HG02678 (cell line): ENCODE measurements around the gene DAPK3.
"Not testable (repeated sequence)": the region's sequence is repeated elsewhere in the genome, so short reads cannot be mapped to it uniquely, and the experiment has no call there.

Source experiments
- ATAC-seq: cut with Tn5 transposase; IDR thresholded peaks from one replicate; pipeline ENCODE4 v1.9.1; 2021; ENCODE audit warnings: mild to moderate bottlenecking, moderate library complexity; ENCODE audit not compliant: unreplicated experiment

DAPK3 gene

DNA sequence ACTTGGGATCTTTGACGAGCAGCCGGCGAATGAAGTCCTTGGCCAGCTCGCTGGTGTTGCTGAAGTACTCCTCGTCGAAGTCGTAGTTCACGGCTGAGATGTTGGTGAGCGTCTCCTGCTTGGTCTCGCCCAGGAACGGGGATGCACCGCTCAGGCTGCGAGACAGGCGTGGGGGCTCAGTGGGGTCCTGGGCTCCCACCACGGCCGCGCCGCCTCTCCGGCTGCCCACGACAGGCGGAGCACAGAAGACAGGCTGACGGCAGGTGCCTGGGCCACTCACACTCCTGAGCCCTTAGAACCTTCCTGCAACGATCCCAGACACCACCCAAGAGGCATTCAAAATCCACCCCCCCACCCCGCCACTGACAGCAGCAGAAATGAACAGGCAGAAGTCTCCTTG is 9.9 kb downstream of the DAPK3 start:
- ATAC-seq = no peak

DNA sequence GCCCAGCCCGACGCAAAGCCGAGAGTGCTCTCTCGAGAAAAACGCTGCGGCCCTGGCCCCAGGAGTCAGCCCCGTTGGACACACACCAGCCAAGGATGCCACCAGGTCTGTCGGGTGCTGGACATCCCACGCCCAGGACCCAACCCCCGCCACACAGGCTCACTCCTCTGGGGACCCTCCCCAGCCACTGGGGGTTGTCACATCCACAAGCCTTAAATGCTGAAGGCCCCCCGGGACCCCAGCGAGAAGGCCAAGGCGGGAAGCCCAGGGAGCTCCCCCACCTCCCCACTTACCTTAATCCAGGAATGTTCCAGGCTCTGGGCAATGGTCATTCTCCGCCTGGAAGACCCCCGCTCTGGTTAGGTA is 11.2 kb downstream of the DAPK3 start:
- ATAC-seq = no peak

DNA sequence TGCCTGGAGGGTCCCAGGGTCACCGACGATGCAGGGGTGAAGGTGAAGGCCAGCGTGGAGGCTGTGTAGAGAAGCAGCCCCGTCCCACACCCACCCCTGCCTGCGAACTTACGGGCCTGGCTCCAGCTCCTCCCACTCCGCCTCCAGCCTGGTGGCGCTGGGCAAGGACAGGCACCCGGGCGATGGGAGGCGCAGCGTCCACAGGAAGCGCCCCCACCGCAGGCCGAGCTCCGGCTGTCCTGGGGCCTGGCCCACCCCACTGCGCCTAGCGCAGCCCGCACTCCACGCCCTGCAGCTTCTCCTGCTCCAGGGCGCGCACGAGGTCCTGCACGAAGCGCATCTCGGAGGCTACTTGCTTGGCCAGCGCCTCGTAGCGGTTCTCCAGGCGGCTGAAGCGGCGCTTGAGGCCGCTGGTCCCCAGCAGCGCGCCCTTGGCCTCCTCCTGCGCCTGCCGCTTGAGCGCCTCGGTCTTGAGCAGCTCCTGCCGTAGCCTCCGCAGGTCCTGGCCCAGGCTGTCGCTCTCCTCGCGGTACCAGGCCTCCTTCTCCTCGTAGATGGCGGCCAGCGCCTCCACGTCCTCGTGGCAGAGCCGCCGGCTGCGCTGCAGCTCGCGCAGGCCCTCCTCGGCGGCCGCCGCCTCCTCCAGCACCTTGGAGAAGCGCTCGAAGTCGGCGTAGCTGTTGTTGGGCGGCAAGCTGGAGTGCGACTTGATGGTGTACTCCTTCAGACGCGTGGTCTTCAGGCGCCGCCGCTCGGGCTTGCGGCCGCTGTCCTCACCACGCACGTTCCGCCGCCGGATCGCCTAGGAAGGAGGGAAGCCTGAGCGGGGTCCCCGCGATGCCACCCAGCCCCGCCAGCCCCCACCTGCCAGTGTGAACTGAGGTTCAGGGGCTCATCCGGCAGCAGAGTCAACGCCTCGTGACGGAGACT is 11.8 kb downstream of the DAPK3 start:
- ATAC-seq = no peak

DNA sequence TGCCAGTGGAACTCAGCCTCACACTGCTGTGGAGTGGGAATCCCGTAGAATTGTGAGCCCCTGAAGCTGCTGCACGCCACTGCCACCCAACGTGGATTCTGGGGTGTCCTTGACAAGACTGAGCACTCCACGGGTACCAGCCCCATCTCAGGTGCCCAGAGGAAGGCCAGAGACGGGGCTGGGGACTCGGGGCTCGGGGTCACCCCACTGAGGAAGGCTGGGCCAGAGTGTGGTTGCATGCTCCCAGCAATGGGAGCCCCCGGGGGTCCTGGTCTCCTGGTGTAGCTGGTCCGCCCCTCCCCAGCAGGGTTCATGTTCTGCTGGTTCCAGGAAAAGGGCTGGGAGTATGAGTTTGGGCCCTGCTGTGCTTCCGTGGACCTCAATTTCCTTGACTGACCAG is 15.2 kb downstream of the DAPK3 start:
- no peak for ATAC-seq

DNA sequence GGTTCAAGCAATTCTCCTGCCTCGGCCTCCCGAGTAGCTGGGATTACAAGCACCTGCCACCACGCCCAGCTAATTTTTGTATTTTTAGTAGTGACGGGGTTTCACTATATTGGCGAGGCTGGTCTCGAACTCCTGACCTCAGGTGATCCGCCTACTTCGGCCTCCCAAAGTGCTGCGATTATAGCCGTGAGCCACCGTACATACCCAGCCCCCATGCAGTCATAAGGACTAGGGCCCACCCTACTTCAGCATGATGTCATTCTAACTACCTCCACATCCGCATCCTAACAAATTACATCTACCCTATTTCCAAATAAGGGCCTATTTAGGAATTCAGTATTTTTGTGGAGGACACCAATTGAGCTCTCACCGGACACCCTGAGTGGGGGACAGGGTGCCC is 15.6 kb downstream of the DAPK3 start:
- ATAC-seq = not testable (repeated sequence)

DNA sequence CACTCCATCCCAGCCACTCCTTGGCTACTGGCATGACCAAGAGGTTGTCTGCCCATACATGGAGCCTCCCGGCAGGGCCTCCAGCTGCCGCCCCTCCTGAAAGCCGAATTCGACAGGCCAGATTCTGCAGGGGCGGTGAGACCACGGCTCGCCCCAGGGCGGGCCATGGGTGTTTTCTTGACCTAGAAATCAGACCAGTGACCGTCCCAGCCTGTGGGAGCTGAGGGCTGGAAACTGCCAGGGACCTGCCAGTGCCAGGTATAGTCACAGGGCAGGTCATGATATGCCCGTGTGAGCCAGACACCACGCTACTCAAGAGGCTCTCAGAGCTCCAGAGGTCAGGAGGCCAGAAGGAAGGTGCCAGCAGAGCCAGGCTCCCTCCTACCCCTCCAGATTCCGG is 16.8 kb downstream of the DAPK3 start:
- ATAC-seq = no peak

DNA sequence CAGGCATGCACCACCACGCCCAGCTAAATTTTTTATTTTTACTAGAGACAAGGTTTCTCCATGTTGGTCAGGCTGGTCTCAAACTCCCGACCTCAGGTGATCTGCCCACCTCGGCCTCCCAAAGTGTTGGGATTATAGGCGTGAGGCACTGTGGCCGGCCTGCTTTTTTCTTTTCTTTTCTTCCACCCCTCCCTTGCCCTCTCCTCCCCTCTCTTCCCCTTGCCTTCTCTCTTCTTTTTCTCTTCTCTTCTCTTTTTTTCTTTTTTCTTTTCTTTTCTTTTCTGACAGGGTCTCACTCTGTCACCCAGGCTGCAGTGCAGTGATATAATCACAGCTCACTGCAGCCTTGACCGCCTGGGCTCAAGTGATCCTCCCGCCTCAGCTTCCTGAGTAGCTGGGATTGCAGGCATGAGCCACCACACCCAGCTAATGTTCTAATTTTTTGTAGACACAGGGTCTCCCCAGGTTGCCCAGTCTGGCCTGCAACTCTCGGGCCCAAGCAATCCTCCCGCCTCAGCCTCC is 18.1 kb downstream of the DAPK3 start:
- not testable (repeated sequence) for ATAC-seq

DNA sequence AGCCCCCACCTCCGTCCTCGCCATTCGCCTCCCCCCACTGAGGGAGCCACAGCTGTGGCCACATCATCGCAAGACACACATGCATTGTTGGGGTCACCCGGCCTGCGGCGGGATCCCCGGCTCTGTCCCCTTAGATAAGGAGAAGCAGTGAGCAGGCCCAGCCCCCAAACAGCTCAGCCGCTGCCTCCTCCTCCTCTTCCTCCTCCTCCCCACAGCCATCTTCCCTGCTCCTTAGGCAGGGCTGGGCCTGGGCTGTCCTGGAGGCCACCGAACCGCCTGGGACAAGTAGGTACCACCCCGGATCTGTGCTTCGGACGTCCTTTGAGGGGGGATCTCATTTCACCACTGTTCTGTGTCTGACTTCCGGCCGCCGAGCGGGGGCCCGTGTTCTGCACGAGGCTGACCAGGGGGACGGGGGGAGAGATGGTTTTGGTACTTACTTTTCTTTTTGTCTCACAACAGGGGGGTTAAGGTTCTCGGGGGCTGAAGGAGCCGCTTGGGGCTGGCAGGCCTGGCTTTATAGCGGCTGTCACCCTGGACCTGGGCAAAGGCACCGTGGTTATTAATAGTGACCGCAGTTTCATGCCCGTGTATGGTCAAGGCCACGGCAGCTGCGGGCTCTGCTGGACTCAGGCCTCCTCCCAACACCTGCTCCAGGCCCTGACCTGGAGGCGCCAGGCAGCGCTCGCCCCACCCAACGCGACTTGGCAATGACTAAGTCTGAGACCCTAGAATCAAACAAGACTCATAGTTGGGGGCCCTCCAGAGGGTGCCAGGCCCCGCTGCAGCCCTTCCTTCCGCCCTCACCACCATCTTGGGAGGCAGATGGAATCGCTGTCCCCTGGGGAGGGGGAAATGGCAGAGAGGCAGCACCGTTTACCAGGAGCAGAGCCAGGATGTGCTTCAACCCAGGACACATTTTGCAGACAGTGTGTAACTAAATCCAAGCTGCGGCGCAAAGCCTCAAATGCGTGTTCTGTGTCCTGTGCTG is 19.7 kb downstream of the DAPK3 start:
- no peak for ATAC-seq

DNA sequence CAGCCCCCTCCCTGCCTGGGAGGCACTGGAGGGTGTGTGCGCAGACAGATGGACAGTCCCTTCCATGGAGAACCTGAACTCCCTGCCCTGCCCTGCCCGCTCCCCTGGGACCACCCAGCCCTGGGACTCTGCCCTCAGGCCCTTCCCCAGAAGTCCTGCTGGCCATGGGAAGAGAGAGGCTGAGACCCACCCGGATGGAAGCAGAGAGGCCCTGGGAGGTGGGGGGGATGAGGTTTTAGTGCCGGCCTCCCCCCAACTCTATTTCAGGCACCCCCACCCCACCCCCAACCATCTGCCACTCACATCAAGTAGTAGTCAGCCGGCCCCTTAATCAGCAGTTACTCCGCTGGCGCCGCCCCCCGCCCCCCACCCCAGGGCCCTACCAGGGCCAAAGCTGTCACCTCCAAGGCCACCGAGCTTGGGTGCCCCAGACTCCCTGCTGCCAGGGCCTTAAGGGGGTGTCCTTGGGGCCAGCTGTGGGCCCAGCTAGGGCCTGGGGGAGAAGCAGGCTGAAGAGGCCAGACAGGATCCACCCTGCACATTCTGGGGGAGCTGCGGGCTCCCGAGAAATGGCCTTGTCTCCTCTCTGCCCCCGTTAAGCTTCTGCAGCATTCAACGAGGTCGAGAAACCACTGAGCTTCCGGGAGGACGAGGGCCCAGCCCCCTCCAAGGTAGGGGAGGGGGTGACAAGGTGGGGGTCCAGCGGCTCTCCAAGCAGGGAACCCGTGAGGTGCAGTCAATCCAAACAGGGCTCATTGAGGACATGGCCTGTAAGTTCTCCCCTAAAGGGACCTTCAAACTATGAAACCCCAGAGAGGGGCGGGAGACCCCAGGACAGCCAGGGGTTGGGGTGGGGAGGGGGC is 20.7 kb downstream of the DAPK3 start:
- ATAC-seq = no peak

DNA sequence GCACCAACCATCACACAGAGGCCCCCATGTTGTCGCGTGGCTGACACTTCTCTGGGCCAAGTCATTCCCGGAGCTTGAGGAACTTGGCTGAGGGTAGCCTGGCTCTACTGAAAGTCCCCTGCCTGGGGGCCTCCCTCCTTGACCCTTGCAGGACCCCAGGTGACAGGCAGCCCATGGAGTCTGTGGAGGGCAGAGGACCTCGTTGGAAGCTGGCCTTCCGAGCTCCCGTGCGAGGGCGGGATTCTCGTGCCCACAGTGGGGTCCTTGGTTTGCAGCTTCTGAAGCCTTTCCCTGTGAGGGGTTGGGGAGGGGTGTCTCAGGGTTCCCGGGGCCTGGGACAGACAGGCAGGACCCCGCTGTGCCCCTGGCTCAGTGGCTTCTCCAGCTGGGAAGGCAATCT is 21.6 kb downstream of the DAPK3 start:
- ATAC-seq = no peak

DNA sequence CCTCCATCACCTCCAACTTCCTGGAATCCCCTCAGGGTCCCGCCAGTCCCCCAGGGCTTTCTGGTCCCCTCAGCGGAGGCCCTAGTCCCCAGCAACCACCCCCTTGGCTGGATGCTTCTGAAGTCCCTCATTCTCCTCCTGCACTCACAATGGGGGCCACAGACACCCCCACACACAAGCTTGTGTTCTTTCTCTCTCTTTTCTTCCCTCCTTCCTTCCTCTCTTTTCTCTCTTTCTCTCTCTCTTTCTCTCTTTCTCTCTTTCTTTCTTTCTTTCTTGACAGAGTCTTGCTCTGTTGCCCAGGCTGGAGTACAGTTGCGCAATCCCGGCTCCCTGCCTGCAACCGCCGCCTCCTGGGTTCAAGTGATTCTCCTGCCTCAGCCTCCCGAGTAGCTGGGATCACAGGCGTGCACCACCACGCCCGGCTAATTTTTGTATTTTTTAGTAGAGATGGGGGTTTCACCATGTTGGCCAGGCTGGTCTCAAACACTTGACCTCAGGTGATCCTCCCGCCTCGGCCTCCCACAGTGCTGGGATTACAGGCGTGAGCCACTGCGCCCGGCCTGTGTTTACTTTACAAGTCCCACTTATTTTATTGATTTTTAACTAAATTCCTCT is 23.5 kb downstream of the DAPK3 start:
- not testable (repeated sequence) for ATAC-seq

DNA sequence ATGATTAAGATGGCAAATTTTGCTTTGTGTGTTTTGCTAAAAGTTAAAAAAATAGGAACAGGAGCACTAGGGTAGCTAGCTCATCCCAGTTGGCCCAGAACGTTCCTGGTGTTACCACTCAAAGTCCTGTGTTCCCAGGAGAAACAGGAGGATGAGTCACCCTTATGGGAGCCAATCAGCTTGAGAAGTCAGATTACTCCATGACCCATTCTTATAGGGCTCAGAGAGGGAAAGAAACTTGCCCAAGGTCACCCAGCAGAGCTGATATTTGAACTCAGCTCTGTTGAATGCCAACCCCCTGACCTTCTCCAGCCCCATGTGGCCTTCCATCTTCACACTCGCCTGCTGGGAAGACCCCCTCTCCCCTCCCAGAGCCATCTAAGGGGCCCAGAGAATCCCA is 25.1 kb downstream of the DAPK3 start:
- no peak for ATAC-seq

DNA sequence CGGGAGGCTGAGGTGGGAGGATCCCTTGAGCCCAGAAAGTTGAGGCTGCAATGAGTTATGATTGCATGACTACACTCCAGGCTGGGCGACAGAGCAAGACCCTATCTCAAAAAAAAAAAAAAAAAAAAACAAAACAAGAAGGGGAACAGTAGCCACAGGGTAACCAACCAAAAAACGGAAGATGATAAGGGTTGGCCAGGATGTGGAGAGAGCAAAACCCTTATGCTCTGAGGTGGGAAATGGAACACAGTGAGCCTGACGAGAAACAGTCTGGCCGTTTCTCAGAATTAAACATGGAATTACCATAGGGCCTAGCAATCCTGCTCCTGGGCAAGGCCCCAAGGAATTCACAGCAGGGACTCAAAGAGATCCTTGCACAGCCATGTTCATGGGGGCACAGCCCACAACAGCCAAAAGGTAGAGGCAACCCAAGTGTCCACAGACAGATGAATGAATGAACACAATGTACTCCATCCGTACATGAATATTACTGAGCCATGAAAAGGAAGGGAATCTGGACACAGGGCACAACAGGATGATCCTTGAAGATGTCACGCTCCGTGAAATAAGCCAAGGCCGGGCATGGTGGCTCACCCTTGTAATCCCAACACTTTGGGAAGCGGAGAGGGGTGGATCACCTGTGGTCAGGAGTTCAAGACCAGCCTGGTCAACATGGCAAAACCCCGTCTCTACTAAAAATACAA is 26.7 kb downstream of the DAPK3 start:
- no peak for ATAC-seq

DNA sequence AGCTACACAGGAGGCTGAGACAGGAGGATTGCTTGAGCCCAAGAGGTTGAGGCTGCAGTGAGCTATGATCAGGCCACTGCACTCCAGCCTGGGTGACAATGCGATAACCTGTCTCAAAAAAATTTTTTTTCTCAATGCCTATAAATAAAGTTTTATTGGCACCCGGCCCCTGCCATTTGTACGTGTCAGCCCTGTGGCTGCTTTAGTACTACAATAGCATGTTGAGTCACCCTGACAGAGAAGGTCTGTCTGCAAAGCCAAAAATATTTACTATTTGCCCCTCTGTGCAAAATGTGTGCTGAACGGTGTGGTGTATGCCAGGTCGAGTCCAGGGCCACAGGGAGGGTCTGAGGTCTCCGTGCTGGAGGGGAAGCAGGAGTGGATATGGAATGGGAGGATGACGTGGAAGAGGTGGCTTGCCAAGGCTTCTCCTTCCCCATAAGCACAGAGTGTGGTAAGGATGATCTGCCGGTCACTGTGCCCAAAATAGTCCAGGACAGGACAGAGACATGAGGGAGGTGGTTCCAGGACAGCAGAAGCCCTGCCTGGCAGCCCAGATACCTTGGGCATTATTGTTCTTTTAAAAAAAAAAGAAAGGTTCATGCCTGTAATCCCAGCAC is 28.0 kb downstream of the DAPK3 start:
- no peak for ATAC-seq

DNA sequence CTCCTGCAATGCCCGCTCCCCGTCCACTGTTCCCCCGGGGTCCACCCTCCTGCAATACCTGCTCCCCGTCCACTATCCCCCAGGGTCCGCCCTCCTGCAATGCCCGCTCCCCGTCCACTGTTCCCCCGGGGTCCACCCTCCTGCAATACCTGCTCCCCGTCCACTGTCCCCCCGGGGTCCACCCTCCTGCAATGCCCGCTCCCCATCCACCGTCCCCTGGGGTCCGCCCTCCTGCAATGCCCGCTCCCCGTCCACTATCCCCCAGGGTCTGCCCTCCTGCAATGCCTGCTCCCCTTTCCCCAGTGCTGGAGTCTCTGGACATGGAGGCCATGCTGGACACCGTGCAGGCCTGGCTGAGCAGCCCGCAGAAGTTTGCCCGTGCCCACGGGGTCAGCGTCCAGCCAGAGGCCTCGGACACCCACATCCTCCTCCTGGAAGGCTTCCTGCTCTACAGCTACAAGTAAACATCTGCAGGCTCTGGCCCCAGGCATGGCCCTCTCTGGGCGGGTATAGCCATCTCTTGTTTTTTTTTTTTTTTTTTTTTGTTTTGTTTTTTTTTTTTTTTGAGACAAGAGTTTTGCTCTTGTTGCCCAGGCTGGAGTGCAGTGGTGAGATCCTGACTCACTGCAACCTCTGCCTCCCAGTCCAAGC is 32.5 kb downstream of the DAPK3 start:
- ATAC-seq = not testable (repeated sequence)

DNA sequence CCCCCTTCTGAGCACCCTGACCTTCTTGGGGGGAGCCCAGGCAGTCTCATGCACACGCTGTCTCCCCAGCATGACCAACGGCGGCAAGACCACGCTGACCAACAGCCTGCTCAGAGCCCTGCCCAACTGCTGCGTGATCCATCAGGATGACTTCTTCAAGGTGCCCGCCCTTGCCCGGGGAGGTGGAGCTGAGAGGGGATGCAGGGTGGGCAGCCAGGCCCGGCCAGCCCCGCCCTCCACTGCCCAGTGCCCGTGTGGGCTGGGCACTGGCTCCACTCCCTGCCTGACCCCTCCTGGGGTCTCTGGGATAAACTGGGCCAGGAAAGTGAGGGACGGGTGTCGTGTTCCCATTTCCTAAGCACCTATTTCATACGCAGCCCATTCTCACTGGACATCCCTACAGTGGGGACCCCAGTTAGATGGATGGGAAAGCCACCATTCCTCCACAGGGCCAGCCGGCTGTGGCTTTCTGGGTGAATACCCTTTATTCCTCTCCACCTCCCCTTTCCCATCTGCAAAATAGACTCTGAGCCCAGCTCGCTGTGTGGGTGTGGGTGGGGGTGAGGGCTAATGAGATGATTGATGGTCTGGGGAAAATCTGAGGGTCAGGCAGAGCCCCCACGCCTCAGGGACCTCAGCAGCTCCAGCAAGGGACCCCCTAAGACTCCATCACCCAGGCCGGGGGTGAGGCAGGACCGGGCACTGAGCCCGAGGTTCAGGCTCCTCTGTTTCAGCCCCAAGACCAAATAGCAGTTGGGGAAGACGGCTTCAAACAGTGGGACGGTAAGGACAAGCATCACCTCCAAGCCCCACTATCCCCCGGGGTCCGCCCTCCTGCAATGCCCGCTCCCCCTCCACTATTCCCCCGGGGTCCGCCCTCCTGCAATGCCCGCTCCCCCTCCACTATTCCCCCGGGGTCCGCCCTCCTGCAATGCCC is 34.1 kb downstream of the DAPK3 start:
- ATAC-seq = no peak
